NCI-H69 (cell line): ENCODE results near the gene SPA17.

ENCODE experiments used
- DNase-seq: peaks from one replicate; lab custom pipeline; 2025; lab: John Stamatoyannopoulos, UW

SPA17 gene

GRCh38 chr11:124673333-124674167 is at the start of gene SPA17, which contains the start of gene SIAE:
Gene SPA17 (plus strand): TSS chr11:124673904. CDS start chr11:124675265, 1,361 bp downstream.
Gene SIAE (minus strand): TSS chr11:124673739. CDS start chr11:124673708, 31 bp downstream.
- DNase-seq, result peak; percentile 94

DNA sequence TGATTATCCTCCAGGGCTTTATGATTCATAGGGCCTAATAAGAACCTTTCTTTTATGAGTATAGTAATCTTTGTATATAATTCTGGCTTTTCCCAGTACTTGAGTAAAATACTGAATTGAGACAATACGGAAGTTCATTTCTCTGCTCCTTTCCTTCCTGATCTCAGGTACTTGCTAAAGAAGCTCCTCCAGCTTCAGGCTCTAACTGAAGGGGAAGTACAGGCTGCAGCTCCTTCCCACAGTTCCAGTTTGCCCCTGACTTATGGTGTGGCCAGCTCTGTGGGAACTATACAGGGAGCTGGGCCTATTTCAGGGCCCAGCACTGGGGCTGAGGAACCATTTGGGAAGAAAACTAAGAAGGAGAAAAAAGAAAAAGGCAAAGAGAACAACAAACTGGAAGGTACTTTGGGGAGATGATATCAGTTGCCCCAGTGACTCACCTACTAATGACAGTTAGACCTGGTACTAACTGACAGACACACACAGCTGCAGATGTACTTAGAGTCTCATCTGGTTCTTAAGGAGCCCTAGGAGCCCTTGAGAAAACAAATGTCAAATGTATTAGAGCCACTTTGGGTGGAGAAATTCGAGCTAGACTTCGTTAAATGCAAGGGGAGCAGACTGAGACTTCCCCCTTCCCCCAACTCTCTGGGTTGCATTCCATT is 48.1 kb upstream of the SPA17 start:
- no peak for DNase-seq

DNA sequence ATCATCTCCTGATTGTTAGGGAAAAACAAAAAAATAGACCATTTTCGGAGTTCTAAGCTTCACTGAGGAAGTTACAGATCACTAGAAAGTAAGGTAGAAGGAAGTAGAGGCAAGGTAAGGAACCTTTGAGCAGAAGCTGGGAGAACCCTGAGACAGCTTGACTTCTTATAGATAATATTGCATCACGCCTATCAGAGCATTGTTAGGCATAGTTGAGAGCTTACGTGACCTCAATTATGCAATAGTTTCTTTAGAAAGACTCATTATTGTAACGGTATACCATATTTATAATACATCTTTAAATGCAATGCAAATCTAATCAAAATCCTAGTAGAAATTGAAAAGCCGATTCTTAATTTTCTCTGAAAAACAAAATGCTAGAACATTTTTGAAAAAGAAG is 46.2 kb upstream of the SPA17 start:
- DNase-seq, result no peak

DNA sequence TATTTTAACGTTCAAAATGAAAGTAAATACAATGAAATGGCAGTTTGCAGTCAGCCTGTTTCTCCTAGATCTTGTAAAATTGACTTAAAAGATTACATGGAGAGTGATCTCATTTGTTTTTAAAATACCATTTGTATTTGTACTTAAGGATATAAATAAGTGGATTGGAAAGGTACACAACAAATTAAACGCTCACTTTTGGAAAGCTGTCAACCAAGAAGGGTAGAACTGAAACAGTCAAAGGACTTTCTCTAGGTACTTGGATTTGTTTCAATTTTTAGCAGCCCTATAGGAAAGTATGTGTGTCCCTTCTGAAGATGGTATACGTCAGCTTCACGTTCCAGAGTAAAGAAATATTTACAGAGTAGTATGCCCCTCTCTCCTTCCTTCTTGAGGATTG is 43.7 kb upstream of the SPA17 start:
- DNase-seq, result no peak

GRCh38 chr11:124633355-124633754 is 40.3 kb upstream of the SPA17 start:
- DNase-seq, result no peak

DNA sequence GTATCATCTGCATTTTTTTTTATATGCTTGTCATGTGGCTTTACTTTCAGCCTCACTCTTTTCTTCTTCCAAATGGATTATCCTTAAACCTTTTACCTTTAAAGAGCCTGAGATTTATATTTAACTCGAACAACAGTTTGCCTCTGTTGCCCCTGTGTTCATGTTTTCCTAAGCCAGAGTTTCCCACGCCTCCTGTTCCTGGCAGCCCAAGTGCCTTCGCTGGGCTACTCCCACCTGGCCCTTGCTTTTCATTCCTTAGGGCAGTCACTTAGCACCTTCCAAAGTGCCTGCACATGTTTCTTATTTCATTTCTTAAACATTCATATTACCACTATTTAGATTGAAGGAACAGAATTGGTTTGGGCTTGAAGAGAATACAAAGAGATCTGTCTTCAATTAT is 37.8 kb upstream of the SPA17 start:
- no peak for DNase-seq

- DNase-seq, result no peak
Measured at GRCh38 chr11:124638500-124638899, 35.2 kb upstream of the SPA17 start.

DNA sequence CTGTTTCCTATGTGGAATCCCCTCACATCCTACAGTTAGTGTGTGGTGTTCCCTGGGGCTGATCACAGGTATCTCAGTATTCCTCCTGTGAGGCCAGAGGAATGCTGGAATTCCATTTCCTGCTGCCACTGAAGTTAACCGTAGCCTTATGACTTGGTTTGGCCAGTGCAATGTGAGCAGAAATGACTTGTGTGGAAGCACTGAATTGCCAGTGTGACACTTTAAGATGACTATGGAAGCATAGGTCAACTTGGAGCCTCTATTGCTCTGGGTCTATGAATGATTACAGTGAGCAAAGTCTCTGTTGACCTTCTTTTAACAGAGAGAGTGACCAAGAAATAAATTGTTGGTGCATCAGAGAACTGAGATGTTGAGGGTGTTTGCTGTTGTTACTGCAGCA is 34.5 kb upstream of the SPA17 start:
- no peak for DNase-seq

DNA sequence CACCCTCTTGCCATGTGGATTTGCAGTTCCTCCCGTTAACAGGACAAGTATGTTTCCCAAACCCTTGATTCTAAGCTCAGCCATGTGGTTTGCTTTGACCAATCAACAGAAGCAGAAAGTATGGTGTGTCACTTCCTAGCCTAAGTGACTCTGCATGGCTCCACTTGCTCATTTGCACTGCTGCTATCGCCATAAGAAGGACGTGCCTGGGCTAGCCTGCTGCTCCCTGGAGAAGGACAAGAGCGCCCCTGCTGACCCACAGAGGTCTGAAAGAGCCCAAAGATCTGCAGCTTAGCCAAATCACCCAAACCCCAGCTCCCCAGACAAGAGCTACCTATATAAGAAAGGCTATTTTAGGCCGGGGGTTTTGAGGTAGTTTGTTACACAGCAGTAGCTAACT is 33.0 kb upstream of the SPA17 start:
- DNase-seq, result peak; percentile 16

- no peak for DNase-seq
Measured at GRCh38 chr11:124642628-124643027, 31.1 kb upstream of the SPA17 start.

DNA sequence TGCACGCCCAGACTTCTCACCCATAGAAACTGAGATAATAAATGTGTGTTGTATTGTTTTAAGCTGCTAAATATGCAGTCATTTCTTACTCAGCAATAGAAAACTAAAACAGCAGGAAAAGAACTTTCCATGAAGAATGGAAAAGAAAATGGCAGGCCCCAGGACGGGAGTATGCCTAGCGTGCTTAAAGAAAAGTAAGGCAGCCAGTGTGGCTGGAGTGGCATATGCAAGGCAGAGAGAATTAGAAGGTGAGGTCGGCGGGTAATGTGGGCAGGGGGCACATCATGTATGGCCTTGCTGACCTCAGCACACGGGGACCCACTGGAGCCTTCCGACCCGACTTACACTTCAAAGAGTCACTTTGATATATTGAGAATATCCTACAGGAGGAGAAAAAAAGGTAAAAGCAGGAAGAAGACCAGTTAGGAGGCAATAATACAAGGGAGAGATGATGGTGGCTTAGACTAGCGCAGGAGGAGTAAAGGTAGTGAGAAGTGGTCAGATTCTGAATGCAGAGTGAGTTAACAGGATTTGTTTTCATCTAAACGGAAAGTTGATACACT is 30.6 kb upstream of the SPA17 start:
- no peak for DNase-seq

- DNase-seq, result no peak
Measured at GRCh38 chr11:124643605-124644425, 29.9 kb upstream of the SPA17 start.

- DNase-seq, result peak; percentile 75
Measured at GRCh38 chr11:124644426-124645280, 29.1 kb upstream of the SPA17 start.

GRCh38 chr11:124646148-124646547 is 27.6 kb upstream of the SPA17 start:
- DNase-seq, result no peak

- DNase-seq, result no peak
Measured at GRCh38 chr11:124648610-124649009, 25.1 kb upstream of the SPA17 start.

DNA sequence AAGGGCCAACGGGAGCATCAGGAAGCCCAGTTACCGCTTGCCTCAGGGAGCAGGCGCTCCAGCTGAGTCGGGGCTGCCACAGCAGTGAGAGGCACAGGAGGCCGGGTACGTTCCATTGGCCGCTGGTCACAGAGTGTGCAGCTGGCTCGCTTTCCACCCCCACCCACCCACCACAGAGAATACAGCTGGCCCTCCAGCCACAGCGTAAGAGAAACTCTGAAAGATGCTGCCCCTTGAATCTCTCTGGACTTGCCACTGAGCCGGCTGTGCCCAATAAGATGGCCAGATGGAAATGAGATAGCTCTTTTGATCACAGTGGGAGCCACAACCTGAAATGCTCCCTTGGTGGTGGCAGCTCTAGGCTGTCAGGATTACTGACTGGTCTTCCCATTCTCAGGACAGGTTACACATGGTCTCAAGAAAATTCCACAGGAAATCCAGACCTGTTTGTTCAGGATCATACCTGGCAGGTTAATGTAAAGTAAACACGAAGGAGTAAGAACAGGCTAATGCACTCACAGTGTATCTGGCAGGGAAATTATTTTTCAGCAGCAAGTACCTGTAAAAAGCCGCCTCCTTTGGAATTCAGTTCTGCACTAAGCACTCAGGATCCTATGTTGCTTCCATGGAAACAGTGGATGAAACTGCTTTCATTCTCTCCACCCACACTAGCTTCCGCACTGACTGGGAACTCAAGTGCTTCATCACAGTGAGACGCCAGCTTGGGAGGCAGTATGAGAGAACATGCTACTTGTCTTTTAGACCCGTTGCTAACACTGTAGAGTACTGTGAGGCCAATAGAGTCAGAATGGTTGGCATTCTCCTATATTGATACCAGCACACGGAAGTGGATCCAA is 16.7 kb upstream of the SPA17 start:
- peak; percentile 73 for DNase-seq

- peak; percentile 47 for DNase-seq
Measured at GRCh38 chr11:124657904-124658303, 15.8 kb upstream of the SPA17 start.

DNA sequence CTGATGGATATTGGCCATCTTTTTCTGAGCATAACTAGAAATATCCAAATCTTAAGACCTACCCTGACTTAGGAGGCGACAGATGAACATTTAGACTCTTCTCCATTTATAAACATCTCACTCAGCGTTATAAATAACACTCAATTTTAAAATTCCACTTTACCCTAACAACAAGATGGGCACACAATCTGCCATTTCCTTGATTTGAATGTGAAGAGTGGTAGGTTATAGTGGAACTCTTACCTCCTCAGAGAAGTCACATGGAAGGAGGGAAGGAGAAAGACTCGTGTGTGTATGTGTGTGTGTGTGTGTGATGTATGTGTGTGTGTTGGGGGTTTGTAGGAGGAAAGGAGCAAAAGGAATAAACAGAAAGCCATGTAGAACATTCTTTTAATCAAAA is 15.2 kb upstream of the SPA17 start:
- DNase-seq, result no peak

GRCh38 chr11:124658986-124659385 is 14.7 kb upstream of the SPA17 start:
- no peak for DNase-seq

- no peak for DNase-seq
Measured at GRCh38 chr11:124661553-124661952, 12.2 kb upstream of the SPA17 start.
